Colonic mucosa (tissue), 4 donors: ENCODE data around the gene RALGAPB. TPM values are rescaled to one million over a fixed set of nuclear protein-coding genes. Genes with fewer than 3 reads are reported as not detected.
"Not testable (repeated sequence)": the region's sequence is repeated elsewhere in the genome, so short reads cannot be mapped to it uniquely, and the experiment has no call there.

Experiments
- DNase-seq: peaks from one replicate; pipeline ENCODE4 v3.0.0-alpha.2; 2020
- H3K27ac ChIP-seq: fragments of 200-600 bp; one replicate; pipeline ENCODE4 v1.8.0; 2021
- H3K27me3 ChIP-seq: fragments of 200-600 bp; one replicate; pipeline ENCODE4 v1.8.0; 2021
- H3K36me3 ChIP-seq: fragments of 200-600 bp; one replicate; pipeline ENCODE4 v1.8.0; 2021
- H3K4me1 ChIP-seq: fragments of 200-600 bp; one replicate; pipeline ENCODE4 v1.8.0; 2021; ENCODE audit warnings: mild to moderate bottlenecking
- H3K4me3 ChIP-seq: fragments of 200-600 bp; one replicate; pipeline ENCODE4 v1.8.0; 2021
- H3K9ac ChIP-seq, 2 donors: one replicate each; pipeline ENCODE4 v1.7.0; 2013; ENCODE audit warnings: control low read depth in 2 of 2, low read depth in 2 of 2, low read length in 2 of 2
- H3K9me3 ChIP-seq: fragments of 200-600 bp; one replicate; pipeline ENCODE4 v1.8.0; 2021
- intact Hi-C: fragments of 100-400 bp; cut with DNase I; formaldehyde crosslinking; loops from one replicate; pipeline ENCODE4 v1.14.1; 2022
- total RNA-seq, 2 donors: library from RNA; stranded (reverse); fragmentation: NEBNext Ultra II Directional in 1 of 2; extraction: Animal tissue kit (Norgen Biotek cat#: 25700) in 1 of 2; gene quantifications; one replicate each; pipeline ENCODE4 v1.2.1, GENCODE V29; 2021
- TF ChIP-seq, protein P1 (sequence below): fragments of 200-600 bp; IDR thresholded peaks from one replicate; pipeline ENCODE4 v1.8.0; 2022; ENCODE audit warnings: antibody characterized with exemption, mild to moderate bottlenecking
- donor health status: healthy.
- donor health status: DM: no; HTN: no; CAD: no.
- donor health status: DM: no; HTN: no; CAD: no.

The RALGAPB gene
- total RNA-seq, 2 donors from 2014 or later, result 30.5 to 33.7 TPM

GRCh38 chr20:38428800-38429199 is 43.8 kb upstream of the RALGAPB start:
- Histone ChIP-seq H3K27me3 (no peaks in the 10 kb centered on the region), H3K27ac (no peak overlapping the region), H3K4me1 (peaks cover 6% of the 10 kb centered on the region), H3K4me3 (no peak overlapping the region), H3K9me3 (no peaks in the 10 kb centered on the region), H3K9ac (no peak overlapping the region), H3K36me3 (peaks cover 12% of the 10 kb centered on the region)
- TF ChIP-seq, protein P1, sequence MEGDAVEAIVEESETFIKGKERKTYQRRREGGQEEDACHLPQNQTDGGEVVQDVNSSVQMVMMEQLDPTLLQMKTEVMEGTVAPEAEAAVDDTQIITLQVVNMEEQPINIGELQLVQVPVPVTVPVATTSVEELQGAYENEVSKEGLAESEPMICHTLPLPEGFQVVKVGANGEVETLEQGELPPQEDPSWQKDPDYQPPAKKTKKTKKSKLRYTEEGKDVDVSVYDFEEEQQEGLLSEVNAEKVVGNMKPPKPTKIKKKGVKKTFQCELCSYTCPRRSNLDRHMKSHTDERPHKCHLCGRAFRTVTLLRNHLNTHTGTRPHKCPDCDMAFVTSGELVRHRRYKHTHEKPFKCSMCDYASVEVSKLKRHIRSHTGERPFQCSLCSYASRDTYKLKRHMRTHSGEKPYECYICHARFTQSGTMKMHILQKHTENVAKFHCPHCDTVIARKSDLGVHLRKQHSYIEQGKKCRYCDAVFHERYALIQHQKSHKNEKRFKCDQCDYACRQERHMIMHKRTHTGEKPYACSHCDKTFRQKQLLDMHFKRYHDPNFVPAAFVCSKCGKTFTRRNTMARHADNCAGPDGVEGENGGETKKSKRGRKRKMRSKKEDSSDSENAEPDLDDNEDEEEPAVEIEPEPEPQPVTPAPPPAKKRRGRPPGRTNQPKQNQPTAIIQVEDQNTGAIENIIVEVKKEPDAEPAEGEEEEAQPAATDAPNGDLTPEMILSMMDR, result no peak
- DNase-seq, result no peak
- intact Hi-C loops, result no loop called here

GRCh38 chr20:38429301-38429700 is 43.3 kb upstream of the RALGAPB start:
- Histone ChIP-seq H3K9ac (no peak overlapping the region), H3K9me3 (no peaks in the 10 kb centered on the region), H3K27ac (no peak overlapping the region), H3K36me3 (peaks cover 12% of the 10 kb centered on the region), H3K4me1 (peaks cover 9% of the 10 kb centered on the region), H3K4me3 (no peak overlapping the region), H3K27me3 (no peaks in the 10 kb centered on the region)
- TF ChIP-seq, protein P1, result no peak
- intact Hi-C loops, result no loop called here
- DNase-seq, result no peak

- Histone ChIP-seq H3K9ac (no peak overlapping the region), H3K4me1 (peaks cover 9% of the 10 kb centered on the region), H3K9me3 (no peaks in the 10 kb centered on the region), H3K36me3 (peaks cover 7% of the 10 kb centered on the region), H3K27ac (no peak overlapping the region), H3K27me3 (no peaks in the 10 kb centered on the region), H3K4me3 (no peak overlapping the region)
- DNase-seq, result no peak
- intact Hi-C loops, result no loop called here
- TF ChIP-seq, protein P1, result no peak
These were observed 41.8 kb upstream of the RALGAPB start for GRCh38 chr20:38430679-38431325.

DNA sequence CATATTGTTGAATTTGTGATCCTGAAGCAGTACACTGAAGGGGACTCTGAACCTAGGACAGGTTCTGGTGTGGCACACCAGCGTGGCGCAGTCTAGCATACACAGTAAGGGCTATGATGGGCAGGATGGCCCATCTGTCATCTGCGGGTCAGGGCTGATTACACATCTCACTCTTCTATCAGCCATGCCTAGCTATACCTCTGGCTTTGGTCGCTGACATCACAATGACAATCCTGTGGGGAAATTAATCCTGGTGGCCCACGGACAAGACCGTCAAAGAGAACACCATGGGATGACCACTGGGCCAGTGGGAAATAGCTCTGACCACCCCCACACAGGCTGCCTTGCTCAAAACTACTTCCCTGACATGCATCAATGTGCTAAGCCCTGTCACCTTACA is 40.4 kb upstream of the RALGAPB start:
- no peak for DNase-seq
- H3K27me3 ChIP-seq, result no peaks in the 10 kb centered on the region
- TF ChIP-seq, protein P1, result no peak
- H3K27ac ChIP-seq, result no peak overlapping the region
- H3K4me1 ChIP-seq, result peaks cover 9% of the 10 kb centered on the region
- H3K36me3 ChIP-seq, result peaks cover 3% of the 10 kb centered on the region
- no peak overlapping the region for H3K4me3 ChIP-seq
- intact Hi-C loops, result no loop called here
- no peaks in the 10 kb centered on the region for H3K9me3 ChIP-seq
- H3K9ac ChIP-seq, result no peak overlapping the region

- H3K27me3 ChIP-seq, H3K36me3 ChIP-seq, H3K9me3 ChIP-seq, H3K9ac ChIP-seq, H3K27ac ChIP-seq, intact Hi-C loops, H3K4me1 ChIP-seq, DNase-seq, H3K4me3 ChIP-seq: not testable (repeated sequence)
These were observed 39.8 kb upstream of the RALGAPB start for GRCh38 chr20:38432870-38433269.

DNA sequence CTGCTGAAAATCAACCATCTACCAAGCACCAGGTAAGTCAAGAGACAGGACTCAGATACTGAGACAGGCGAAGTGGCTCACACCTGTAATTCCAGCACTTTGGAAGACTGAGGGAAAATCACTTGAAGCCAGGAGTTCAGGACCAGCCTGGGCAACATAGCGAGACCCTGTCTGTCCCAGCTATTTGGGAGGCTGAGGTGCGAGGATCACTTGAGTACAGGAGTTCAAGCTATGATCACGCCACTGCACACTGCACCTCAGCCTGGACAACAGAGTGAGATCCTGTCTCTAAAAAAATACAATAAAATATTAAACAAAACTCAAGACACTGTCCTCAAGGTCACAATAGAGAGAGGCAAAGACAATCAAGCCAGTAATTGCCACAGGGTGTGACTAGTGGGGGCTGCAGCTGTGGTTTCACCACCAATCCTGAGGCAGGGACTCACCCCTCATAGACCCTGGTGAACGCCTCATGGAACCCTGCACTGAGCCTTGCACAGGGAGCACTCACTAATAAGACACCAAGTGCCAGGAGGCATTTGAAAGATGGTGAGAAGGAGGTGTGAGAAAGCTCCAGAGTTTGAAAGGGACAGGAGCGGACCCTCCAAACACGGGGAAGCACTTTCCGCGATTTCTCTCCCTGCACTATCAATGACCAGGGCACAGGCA is 39.2 kb upstream of the RALGAPB start:
- H3K27ac ChIP-seq, result no peak overlapping the region

More for the DNA sequence above, 39.2 kb upstream of the RALGAPB start:
- Histone ChIP-seq H3K27me3 (no peaks in the 10 kb centered on the region), H3K9me3 (no peaks in the 10 kb centered on the region), H3K4me3 (peak overlapping the region; percentile 94), H3K36me3 (peaks cover 3% of the 10 kb centered on the region), H3K9ac (peak overlapping the region; percentile 89 to 90), H3K4me1 (peaks cover 9% of the 10 kb centered on the region)
- intact Hi-C loops, result no loop called here
- no peak for DNase-seq
- TF ChIP-seq, protein P1, result no peak
